ENCODE results near the gene IDH3G.
"Not testable (repeated sequence)": the region's sequence is repeated elsewhere in the genome, so short reads cannot be mapped to it uniquely, and the experiment has no call there.

Gene IDH3G

GRCh38 chrX:153746991-153747390 is 47.2 kb downstream of the IDH3G start:
- not testable (repeated sequence) for DNase-seq

GRCh38 chrX:153746359-153746758 is 47.8 kb downstream of the IDH3G start:
- no peak for DNase-seq

GRCh38 chrX:153745067-153745433 is 49.1 kb downstream of the IDH3G start:
- DNase-seq = not testable (repeated sequence)

- peak; percentile 21 for DNase-seq
Observed at GRCh38 chrX:153744210-153745066, 49.7 kb downstream of the IDH3G start.

GRCh38 chrX:153743468-153744209 is 50.5 kb downstream of the IDH3G start:
- DNase-seq = peak; percentile 23

GRCh38 chrX:153742796-153743467 is 51.2 kb downstream of the IDH3G start:
- not testable (repeated sequence) for DNase-seq

- DNase-seq = not testable (repeated sequence)
Observed at GRCh38 chrX:153742111-153742510, 52.1 kb downstream of the IDH3G start.

GRCh38 chrX:153741446-153741845 is 52.7 kb downstream of the IDH3G start:
- no peak for DNase-seq

GRCh38 chrX:153740631-153741222 is 53.4 kb downstream of the IDH3G start:
- DNase-seq = no peak

GRCh38 chrX:153739754-153740486 is 54.3 kb downstream of the IDH3G start:
- no peak for DNase-seq

- DNase-seq = no peak
Observed at GRCh38 chrX:153738056-153738605, 56.0 kb downstream of the IDH3G start.

GRCh38 chrX:153736871-153737441 is 57.2 kb downstream of the IDH3G start:
- no peak for DNase-seq

GRCh38 chrX:153736071-153736820 is 57.9 kb downstream of the IDH3G start:
- no peak for DNase-seq
